HEK293 (cell line): ENCODE data around the gene AIG1.
"Not testable (repeated sequence)": the region's sequence is repeated elsewhere in the genome, so short reads cannot be mapped to it uniquely, and the experiment has no call there.

Experiments used
- CTCF ChIA-PET: fragments of 350-600 bp; formaldehyde crosslinking; extraction: SDS; loops from one replicate; lab custom pipeline; 2021; ENCODE audit warnings: antibody characterized with exemption; lab: Yijun Ruan, JAX
- POLR2A ChIA-PET: fragments of 300-600 bp; formaldehyde crosslinking; extraction: SDS; loops from one replicate; lab custom pipeline; 2020; ENCODE audit warnings: antibody characterized with exemption, inconsistent platforms; lab: Yijun Ruan, JAX
- H3K27ac ChIP-seq: fragments of 200-500 bp; sonication (Bioruptor generic); 2 replicates; pipeline ENCODE4 v1.5.1; 2014; ENCODE audit warnings: low read depth, low read length, control low read depth, inconsistent platforms; ENCODE audit errors: extremely low read depth
- H3K36me3 ChIP-seq, 2 experiments: fragments of 200-500 bp in 1 of 2; sonication (Bioruptor generic) in 1 of 2; 1 replicate in 1 of 2; 2 replicates in 1 of 2; pipeline ENCODE4 v1.5.1; 2014 to 2017; ENCODE audit warnings: inconsistent platforms in 2 of 2, low read length in 2 of 2; ENCODE audit not compliant: control insufficient read depth in 2 of 2, insufficient read depth in 1 of 2
- H3K4me1 ChIP-seq: fragments of 200-500 bp; sonication (Bioruptor generic); 2 replicates; pipeline ENCODE4 v1.5.1; 2014; ENCODE audit warnings: mild to moderate bottlenecking, low read length, inconsistent platforms; ENCODE audit not compliant: control insufficient read depth, insufficient read depth
- H3K4me3 ChIP-seq: 2 replicates; pipeline ENCODE4 v1.5.1; 2011; ENCODE audit warnings: low read depth, mild to moderate bottlenecking, control low read depth, low read length, moderate library complexity
- H3K9me3 ChIP-seq: fragments of 200-500 bp; sonication (Bioruptor generic); 2 replicates; pipeline ENCODE4 v1.5.1; 2014; ENCODE audit warnings: low read depth, low read length, inconsistent platforms; ENCODE audit not compliant: control insufficient read depth, insufficient read depth
- HIC1 ChIP-seq: fragments of 450-650 bp; formaldehyde crosslinking; IDR thresholded peaks from 2 replicates; pipeline ENCODE4 v1.5.1; 2016; ENCODE audit warnings: missing biosample characterization, missing genetic modification characterization
- KLF8 ChIP-seq: fragments of 450-650 bp; formaldehyde crosslinking; IDR thresholded peaks from 2 replicates; pipeline ENCODE4 v1.5.1; 2016; ENCODE audit warnings: missing biosample characterization, missing genetic modification characterization
- PATZ1 ChIP-seq: fragments of 450-650 bp; formaldehyde crosslinking; IDR thresholded peaks from 2 replicates; pipeline ENCODE4 v1.5.1; 2016; ENCODE audit warnings: missing biosample characterization, missing genetic modification characterization
- PRDM10 ChIP-seq: fragments of 450-650 bp; formaldehyde crosslinking; IDR thresholded peaks from 2 replicates; pipeline ENCODE4 v1.5.1; 2016; ENCODE audit warnings: missing biosample characterization, missing genetic modification characterization
- PRDM4 ChIP-seq: fragments of 450-650 bp; formaldehyde crosslinking; IDR thresholded peaks from 2 replicates; pipeline ENCODE4 v1.5.1; 2017; ENCODE audit warnings: missing biosample characterization, missing genetic modification characterization
- SCRT2 ChIP-seq: fragments of 450-650 bp; formaldehyde crosslinking; IDR thresholded peaks from 2 replicates; pipeline ENCODE4 v1.5.1; 2016; ENCODE audit warnings: missing biosample characterization, missing genetic modification characterization
- SP3 ChIP-seq: fragments of 450-650 bp; formaldehyde crosslinking; IDR thresholded peaks from 2 replicates; pipeline ENCODE4 v1.5.1; 2016; ENCODE audit warnings: missing biosample characterization, missing genetic modification characterization
- ZNF138 ChIP-seq: fragments of 450-650 bp; formaldehyde crosslinking; IDR thresholded peaks from 2 replicates; pipeline ENCODE4 v1.5.1; 2016; ENCODE audit warnings: missing biosample characterization, missing genetic modification characterization, borderline replicate concordance
- ZNF148 ChIP-seq: fragments of 450-650 bp; formaldehyde crosslinking; IDR thresholded peaks from 2 replicates; pipeline ENCODE4 v1.5.0; 2017; ENCODE audit warnings: missing biosample characterization, missing genetic modification characterization, borderline replicate concordance
- ZNF16 ChIP-seq: fragments of 450-650 bp; formaldehyde crosslinking; IDR thresholded peaks from 2 replicates; pipeline ENCODE4 v1.5.1; 2016; ENCODE audit warnings: low read depth, missing biosample characterization, missing genetic modification characterization
- ZNF311 ChIP-seq: fragments of 450-650 bp; formaldehyde crosslinking; IDR thresholded peaks from 2 replicates; pipeline ENCODE4 v1.5.1; 2017; ENCODE audit warnings: missing biosample characterization, missing genetic modification characterization, borderline replicate concordance
- ZNF510 ChIP-seq: fragments of 450-650 bp; formaldehyde crosslinking; IDR thresholded peaks from 2 replicates; pipeline ENCODE4 v1.5.1; 2018; ENCODE audit warnings: mild to moderate bottlenecking, missing genetic modification characterization, missing biosample characterization; ENCODE audit not compliant: insufficient replicate concordance
- ZNF558 ChIP-seq: fragments of 450-650 bp; formaldehyde crosslinking; IDR thresholded peaks from 2 replicates; pipeline ENCODE4 v1.5.1; 2016; ENCODE audit warnings: missing biosample characterization, missing genetic modification characterization
- ZNF571 ChIP-seq: fragments of 450-650 bp; formaldehyde crosslinking; IDR thresholded peaks from 2 replicates; pipeline ENCODE4 v1.5.0; 2017; ENCODE audit warnings: missing biosample characterization, missing genetic modification characterization
- ZNF792 ChIP-seq: fragments of 450-650 bp; formaldehyde crosslinking; IDR thresholded peaks from 2 replicates; pipeline ENCODE4 v1.5.1; 2016; ENCODE audit warnings: missing biosample characterization, missing genetic modification characterization

The AIG1 gene

GRCh38 chr6:143301188-143301587, 240.5 kb downstream of the AIG1 start (continued):
- no peak for TF ChIP-seq PRDM4 (tag by site-specific recombination)

- H3K36me3 ChIP-seq, POLR2A ChIA-PET, H3K9me3 ChIP-seq, H3K27ac ChIP-seq, H3K4me1 ChIP-seq, H3K4me3 ChIP-seq, CTCF ChIA-PET: not testable (repeated sequence)
Observed at GRCh38 chr6:143307760-143308159, 247.1 kb downstream of the AIG1 start.

- no peaks in the 10 kb centered on the region for H3K4me1 ChIP-seq
- no peaks in the 10 kb centered on the region for H3K36me3 ChIP-seq
- H3K9me3 ChIP-seq: no peaks in the 10 kb centered on the region
- ChIA-PET CTCF (interaction anchor here (0.6 to 1.3 kb wide), 2 partner anchors 13 to 206 kb away, joined by 3 read pairs; no protein-coding TSS in a partner anchor), POLR2A (no interaction called here)
- H3K27ac ChIP-seq: no peak overlapping the region
- no peak overlapping the region for H3K4me3 ChIP-seq
- TF ChIP-seq PRDM10 (tag by site-specific recombination) (no peak), SP3 (no peak), ZNF138 (tag by site-specific recombination) (no peak), ZNF510 (no peak), SCRT2 (tag by site-specific recombination) (no peak), PATZ1 (no peak), ZNF148 (tag by site-specific recombination) (no peak), ZNF16 (no peak), ZNF311 (tag by site-specific recombination) (no peak), KLF8 (tag by site-specific recombination) (no peak), HIC1 (tag by site-specific recombination) (no peak), ZNF792 (tag by site-specific recombination) (no peak), ZNF571 (no peak), ZNF558 (no peak)
- TF ChIP-seq, all 188 proteins: peak for 0
Observed at GRCh38 chr6:143313163-143313562, 252.5 kb downstream of the AIG1 start.
